GM12874 (cell line): ENCODE results near the gene RPS6KA2.

Experiments used
- CTCF ChIP-seq: IDR thresholded peaks from 2 replicates; pipeline ENCODE4 v1.5.1; 2011; ENCODE audit warnings: low read depth, mild to moderate bottlenecking, control low read depth, low read length, moderate library complexity; ENCODE audit not compliant: insufficient read depth

The RPS6KA2 gene

GRCh38 chr6:166646716-166647115 lies 19.7 kb upstream of the RPS6KA2 start:
- no peak for TF ChIP-seq CTCF

- no peak for TF ChIP-seq CTCF
Observed at GRCh38 chr6:166645896-166646295, 18.8 kb upstream of the RPS6KA2 start.

GRCh38 chr6:166644681-166645080 lies 17.6 kb upstream of the RPS6KA2 start:
- TF ChIP-seq CTCF: no peak

- no peak for TF ChIP-seq CTCF
Observed at GRCh38 chr6:166643891-166644590, 17.0 kb upstream of the RPS6KA2 start.

GRCh38 chr6:166642646-166643045 lies 15.6 kb upstream of the RPS6KA2 start:
- TF ChIP-seq CTCF: no peak

GRCh38 chr6:166640342-166641043 lies 13.4 kb upstream of the RPS6KA2 start:
- TF ChIP-seq CTCF: no peak

- no peak for TF ChIP-seq CTCF
Observed at GRCh38 chr6:166639921-166640320, 12.9 kb upstream of the RPS6KA2 start.
